HK-2 (cell line): ENCODE data around the gene OR8A1.

ENCODE experiments used
- DNase-seq: peaks from one replicate; pipeline ENCODE4 v3.0.0-alpha.2; 2018; ENCODE audit not compliant: unreplicated experiment

Gene OR8A1

DNA sequence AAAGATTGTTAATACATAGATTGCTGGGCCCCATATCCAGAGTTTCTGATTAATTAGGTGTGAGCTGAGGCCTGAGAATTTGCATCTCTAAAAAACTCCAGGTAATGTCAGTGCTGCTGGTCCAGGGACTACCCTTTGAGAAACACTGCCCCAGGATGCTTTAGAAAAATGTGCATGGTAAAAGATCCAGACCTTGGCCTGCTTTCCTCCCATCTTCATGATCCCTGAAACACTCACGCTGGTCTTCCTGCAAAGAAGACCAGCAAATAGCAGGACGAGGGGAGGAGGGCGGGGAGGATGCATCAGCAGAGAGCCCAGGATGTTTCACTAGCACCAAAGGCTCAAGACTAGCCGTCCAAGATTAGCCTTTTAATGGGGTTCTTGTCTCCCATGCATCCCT is at the start of gene OR8A1:
OR8A1 (plus strand) TSS at position 301 of the 400 bp plus-strand sequence. CDS start 123 bp downstream, outside the sequence.
- no peak for DNase-seq

DNA sequence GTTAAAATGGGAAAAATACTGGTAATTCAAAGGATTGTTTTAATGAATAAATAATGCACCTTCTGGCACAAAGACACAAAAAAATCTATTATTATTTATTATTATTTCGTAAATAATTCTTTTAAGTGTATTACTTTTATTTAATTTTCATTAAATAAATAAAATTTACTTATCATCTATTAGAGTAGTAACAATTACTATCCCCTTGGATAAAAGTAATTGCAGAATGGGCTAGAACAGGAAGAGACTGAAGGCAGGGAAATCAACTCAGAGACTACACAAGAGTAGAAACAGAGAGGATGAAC is 49.3 kb upstream of the OR8A1 start:
- no peak for DNase-seq

- no peak for DNase-seq
Observed at GRCh38 chr11:124533626-124534025, 36.2 kb upstream of the OR8A1 start.

GRCh38 chr11:124534051-124534450 is 35.7 kb upstream of the OR8A1 start:
- DNase-seq = no peak

GRCh38 chr11:124535552-124536232 is 34.1 kb upstream of the OR8A1 start:
- DNase-seq = no peak

- DNase-seq = no peak
Observed at GRCh38 chr11:124536520-124536919, 33.3 kb upstream of the OR8A1 start.

- DNase-seq = no peak
Observed at GRCh38 chr11:124538019-124538418, 31.8 kb upstream of the OR8A1 start.

DNA sequence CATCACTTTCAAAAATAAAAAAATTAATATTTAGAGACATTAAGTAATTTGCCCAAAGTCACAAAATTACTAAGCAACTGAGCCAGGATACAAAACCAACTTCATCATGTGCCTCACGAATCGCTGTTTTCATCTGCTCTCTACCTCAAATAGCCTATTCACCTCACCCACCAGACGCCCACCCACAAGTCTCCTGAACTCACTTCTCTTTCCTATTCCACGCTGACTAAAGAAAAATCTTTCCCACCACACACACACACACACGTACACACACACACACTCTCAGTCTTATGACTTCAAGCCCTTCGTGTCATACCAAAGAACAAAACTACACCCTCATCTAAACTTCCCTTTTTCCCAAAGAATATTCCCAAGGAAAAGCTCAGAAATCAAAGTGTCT is 28.6 kb upstream of the OR8A1 start:
- DNase-seq = no peak

DNA sequence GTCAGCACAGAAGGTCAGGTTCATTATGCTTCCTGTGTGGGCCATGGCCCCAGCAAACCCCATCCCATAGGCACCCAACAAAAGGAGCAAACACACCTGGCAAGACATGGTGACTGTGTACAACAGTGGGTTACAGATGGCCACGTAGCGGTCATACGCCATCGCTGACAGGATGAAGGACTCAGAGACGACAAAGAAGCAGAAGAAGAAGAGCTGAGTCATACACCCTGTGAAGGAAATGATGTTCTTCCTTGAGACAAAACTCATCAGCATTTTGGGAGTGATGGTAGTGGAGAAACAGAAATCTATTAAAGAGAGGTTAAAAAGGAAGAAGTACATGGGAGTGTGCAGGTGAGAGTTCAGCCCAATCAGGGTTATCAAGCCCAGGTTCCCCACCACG is 26.7 kb upstream of the OR8A1 start:
- no peak for DNase-seq

DNA sequence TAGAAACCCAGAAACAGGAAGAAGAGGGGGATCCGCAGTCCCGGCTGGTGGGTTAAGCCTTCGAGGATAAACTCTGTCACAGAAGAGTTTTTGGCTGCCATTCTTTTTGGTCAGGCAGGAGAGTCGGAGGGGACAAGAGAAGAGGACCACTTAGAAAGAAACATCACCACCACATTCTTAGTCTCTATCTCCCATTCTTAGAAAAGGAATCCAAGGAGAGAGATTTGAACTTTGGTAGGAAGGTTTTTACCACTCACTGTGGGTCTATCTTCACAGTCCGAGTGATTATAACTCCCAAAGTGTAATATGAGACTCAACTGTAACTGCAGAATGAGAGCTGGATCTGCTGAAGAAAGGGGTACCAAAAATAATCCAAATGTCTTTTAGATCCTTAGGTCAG is 26.2 kb upstream of the OR8A1 start, which contains the start of gene OR8B12:
OR8B12 (minus strand) TSS at position 101 of the 400 bp plus-strand sequence; CDS start at position 101, 0 bp downstream.
- no peak for DNase-seq

GRCh38 chr11:124551189-124551588 is 18.6 kb upstream of the OR8A1 start:
- DNase-seq = no peak

GRCh38 chr11:124551987-124552386 is 17.8 kb upstream of the OR8A1 start:
- no peak for DNase-seq

DNA sequence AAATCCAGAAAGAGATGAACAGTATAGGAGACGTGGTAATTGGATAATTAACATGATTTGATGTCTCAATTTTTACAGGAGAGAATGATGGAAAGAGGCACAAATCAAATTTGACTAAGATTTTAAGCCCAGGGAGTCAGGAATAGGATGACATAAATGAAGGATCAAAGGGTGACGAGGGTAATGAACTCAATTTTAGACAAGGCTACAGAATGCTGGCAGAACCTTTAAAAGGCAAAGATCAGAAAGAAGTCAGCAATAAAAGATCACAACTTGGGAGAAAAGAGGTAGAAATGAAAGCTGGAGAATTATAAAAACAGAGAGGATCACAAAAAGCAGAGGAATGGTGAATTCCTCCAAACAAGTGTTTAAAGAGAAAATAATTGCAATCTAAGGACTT is 13.0 kb upstream of the OR8A1 start:
- no peak for DNase-seq

GRCh38 chr11:124570160-124570559 is 363 bp downstream of the OR8A1 start:
- DNase-seq = no peak

GRCh38 chr11:124577716-124578427 is 8.1 kb downstream of the OR8A1 start:
- DNase-seq = no peak

- no peak for DNase-seq
Observed at GRCh38 chr11:124578761-124579160, 9.0 kb downstream of the OR8A1 start.

GRCh38 chr11:124581817-124582216 is 12.0 kb downstream of the OR8A1 start:
- DNase-seq = no peak

DNA sequence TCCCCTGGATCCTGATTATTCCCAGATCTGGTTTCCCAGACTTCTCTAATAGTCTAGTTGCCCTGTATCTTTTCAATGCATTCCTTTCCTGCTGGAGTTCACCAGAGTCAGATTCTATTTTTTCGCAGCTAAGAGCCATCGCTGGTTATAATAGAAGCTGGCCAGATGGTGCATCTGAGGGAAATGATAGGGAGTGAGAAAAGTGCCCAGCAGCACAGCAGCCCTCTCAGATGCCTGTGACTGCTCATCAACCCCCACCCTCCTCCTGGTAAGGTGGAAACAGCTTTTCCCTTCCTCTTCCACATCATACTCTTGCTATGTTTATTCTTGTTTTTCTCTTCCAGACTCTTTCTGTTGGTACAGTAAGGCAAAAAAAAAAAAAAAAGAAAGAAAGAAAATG is 12.8 kb downstream of the OR8A1 start:
- no peak for DNase-seq

- no peak for DNase-seq
Observed at GRCh38 chr11:124583781-124584180, 14.0 kb downstream of the OR8A1 start.

- no peak for DNase-seq
Observed at GRCh38 chr11:124584681-124585372, 15.0 kb downstream of the OR8A1 start.

- peak; percentile 27 for DNase-seq
Observed at GRCh38 chr11:124586238-124586860, 16.6 kb downstream of the OR8A1 start.

DNA sequence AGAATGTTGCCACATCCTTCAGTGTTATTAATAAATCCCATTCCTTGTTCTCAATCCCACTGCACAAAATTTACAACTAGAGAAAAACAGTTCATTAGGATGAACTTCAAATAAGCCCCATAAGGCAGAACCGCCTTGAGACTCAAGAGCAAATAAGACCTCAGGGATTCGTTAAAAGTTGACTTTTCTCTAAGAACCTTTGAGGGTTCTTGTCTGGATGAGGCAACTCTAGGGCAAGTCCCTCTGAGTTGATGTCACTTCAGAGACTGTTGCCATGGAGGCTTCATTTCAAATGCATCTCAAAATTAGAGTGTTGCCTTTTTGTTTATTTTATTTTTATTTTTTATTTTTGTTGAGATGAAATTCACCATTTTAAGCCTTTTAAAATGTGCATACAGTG is 21.6 kb downstream of the OR8A1 start:
- no peak for DNase-seq

DNA sequence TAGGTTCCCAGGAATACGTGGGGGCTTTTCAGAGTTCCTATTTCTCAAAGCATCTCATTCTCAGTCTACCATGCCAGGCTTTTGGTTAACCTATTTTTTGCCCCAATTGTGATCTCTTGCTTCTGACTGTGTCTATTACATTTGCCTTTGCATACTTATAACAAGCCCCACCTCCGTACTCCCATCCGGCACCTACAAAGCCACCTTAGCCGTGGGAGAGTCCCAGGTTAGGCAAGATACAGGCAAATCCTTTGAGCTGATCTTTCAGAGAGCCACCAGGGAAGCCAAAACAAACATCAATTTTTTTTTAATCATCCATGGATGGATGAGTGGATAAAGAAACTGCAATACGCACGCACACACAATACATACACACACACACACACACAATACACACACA is 22.8 kb downstream of the OR8A1 start:
- no peak for DNase-seq
